SW 1271 (cell line): Measurements from ENCODE around the gene DIRAS2.
"Not testable (repeated sequence)": the region's sequence is repeated elsewhere in the genome, so short reads cannot be mapped to it uniquely, and the experiment has no call there.

Experiments
- DNase-seq, 2 experiments: peaks; one replicate each; lab custom pipeline; 2025; lab: John Stamatoyannopoulos, UW

The DIRAS2 gene, protein sequence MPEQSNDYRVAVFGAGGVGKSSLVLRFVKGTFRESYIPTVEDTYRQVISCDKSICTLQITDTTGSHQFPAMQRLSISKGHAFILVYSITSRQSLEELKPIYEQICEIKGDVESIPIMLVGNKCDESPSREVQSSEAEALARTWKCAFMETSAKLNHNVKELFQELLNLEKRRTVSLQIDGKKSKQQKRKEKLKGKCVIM

GRCh38 chr9:90642570-90643539, at the start of gene DIRAS2:
Gene DIRAS2, minus strand, starts transcription at chr9:90642824. Its CDS starts 28,997 bp downstream, at chr9:90613827.
- DNase-seq: peak; percentile 16 to 45

- no peak for DNase-seq
These were observed 42.1 kb upstream of the DIRAS2 start for GRCh38 chr9:90684736-90685135.

DNA sequence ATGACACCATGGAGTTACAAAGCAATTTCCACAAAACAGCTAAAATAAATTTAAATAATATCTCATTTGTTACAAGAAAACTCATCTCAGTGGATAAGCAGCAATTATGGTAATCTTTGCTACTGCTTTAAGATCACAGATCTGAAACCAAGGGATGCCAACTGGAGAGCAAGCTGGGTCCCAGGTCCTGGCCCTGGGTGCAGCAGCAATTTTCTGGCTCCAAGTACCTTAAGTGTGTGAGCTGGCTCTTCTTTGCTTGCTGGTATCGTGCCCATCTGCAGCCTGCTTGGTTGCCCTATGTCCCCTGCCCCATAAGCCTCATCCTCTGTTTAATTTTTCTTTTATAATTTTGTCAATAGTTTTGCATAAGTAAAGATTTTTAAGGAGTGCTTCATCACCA, 41.5 kb upstream of the DIRAS2 start:
- DNase-seq: no peak

DNA sequence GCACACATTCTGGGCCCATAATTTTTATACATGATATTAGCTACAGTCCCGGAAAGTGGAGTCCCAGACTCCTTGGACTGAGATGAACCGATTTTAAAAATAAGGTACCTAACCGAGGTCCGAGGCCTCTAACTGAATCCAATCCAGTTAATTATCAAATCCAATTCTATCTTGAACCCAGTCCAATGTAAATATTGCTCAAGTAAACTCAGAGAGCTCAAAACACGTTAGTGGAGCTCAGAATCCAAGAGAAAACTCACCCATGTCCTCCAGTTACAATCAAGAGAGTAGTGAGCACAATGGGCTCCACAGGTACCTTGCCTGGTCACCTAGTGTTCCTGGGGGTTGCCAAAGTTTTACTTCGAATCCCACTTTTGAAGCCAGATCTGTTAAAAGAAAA, 37.9 kb upstream of the DIRAS2 start:
- no peak for DNase-seq

GRCh38 chr9:90665072-90665471, 22.4 kb upstream of the DIRAS2 start:
- DNase-seq: no peak

GRCh38 chr9:90659650-90660364, 17.2 kb upstream of the DIRAS2 start:
- peak in 1 of 2 experiments; percentile 71 for DNase-seq

DNA sequence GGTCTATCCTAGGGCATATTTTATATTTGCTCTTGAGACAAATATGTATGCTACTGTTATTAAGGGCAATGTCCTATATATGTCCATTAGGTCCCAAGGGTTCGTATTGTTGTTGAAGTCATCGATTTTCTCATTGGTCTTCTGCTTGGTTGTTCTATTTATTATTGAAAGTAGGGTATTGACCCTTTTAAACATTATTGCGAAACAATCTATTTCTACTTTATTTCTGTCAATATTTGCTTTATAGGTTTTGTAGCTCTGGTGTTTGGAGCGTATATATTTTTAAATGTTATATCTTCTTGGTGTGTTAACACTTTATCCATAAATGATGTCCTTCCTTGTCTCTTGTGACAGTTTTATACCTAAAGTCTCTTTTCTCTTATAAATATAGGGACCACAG, 16.2 kb upstream of the DIRAS2 start:
- DNase-seq: no peak

DNA sequence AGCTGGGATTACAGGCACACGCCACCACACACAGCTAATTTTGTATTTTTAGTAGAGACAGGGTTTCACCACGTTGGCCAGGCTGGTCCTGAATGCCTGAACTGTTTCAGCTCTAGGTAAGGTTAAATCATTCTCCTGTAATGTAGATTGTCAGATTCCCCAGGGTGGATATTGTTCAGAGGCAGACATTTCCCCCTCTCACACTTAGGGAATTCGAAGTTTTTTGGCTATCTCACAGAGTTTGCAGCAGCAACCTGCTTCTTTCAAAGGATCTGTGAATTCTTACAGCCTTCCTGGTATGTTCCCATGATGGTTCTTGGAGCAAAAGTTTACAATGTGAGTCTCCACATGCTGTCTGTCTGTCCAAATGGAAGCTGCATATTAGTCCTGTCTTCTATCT, 15.6 kb upstream of the DIRAS2 start:
- no peak for DNase-seq

DNA sequence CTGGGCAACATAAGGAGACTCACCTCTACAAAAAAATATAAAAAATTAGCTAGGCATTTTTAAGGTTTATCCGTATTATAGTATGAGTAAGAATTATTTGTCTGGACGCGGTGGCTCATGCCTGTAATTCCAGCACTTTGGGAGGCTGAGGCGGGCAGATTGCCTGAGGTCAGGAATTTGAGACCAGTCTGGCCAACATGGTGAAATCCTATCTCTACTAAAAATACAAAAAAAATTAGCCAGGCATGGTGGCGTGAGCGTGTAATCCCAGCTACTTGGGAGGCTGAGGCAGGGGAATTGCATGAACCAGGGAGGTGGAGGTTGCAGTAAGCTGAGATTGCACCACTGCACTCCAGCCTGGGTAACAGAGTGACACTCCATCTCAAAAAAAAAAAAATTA, 14.3 kb upstream of the DIRAS2 start:
- not testable (repeated sequence) for DNase-seq

DNA sequence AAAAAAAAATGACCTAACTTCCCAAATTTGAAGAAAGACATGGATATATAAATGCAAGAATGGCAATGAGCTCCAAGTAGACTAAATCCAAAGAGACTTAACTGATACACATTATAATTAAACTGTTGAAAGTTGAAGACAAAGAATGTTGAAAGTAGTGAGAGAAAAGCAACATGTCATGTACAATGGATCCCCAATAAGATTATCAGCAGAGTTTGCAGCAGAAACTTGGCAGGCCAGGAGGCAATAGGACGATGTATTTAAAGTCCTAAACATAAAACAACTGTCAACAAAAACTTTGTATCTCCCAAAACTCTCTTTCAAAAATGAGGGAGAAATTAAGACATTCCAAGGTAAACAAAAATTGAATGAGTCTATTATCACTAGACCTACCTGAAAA, 8.6 kb upstream of the DIRAS2 start:
- DNase-seq: no peak

DNA sequence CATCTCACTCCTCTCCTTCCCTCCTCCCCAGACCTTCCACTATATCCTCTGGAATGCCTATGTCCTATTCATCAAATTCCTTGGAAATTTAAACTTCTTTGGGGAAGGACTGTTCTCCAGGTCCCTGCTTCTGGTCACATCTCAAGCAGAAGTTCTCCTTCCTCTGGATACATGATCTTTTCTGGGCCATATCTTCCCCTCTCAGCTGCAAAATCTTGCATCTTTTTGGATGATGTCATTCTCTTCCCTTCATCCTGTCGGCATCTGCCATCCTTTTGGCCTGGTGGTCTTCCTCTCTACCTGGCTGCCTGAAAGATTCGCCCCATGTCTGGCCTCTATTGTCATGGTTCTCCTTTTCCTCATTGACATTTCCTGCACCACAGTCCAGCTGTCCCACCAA, 5.2 kb upstream of the DIRAS2 start:
- DNase-seq: no peak

DNA sequence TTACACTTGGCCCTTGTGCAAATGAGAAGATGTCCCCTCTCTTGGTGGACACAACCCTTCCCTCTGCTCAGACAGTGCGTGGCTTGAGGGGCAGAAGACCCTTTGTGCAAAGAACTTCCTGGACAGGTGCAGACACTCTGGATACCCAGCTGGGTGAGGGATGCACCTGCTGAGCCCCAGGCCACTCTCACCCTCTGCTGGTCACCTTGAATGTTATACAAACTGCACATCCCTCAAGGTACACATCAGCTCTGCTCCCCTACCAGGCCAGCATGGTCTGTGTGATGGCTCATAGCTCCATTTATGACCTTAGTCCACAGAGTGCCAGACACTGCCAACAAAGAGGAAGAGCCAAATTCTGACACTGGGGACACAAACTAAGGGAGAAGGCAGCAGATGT, 3.1 kb upstream of the DIRAS2 start:
- no peak for DNase-seq

DNA sequence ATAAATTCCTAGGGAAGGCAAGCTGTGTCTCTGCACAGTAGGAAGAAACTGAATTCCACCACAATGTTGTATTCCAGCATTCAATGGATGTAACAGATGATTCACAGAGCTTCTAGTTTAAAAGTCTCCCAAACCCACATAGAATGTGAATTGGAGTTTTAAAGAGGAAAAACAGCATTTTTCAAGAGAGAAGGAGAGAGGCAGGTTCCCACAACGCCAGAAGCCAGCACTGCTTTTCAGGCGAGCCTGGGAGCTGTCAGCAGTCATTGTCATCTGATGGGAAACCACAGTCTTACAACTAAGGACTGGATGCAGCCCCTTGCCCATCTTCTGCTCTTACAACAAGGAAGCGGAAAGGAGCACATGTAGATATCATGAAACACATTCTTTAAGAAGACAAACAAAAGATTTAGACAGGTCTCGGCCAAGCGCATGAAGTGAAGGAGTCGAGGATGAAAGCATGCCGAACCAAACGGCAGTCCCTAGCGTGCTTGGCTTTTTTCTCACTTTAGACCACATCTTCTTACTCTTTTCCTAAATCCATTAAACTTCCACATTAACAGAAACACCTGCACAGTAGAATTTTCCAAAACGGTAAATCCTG, 638 bp downstream of the DIRAS2 start:
- DNase-seq: no peak

GRCh38 chr9:90641086-90641485, 1.5 kb downstream of the DIRAS2 start:
- DNase-seq: no peak

- DNase-seq: no peak
These were observed 2.3 kb downstream of the DIRAS2 start for GRCh38 chr9:90640361-90640760.

- DNase-seq: no peak
These were observed 5.0 kb downstream of the DIRAS2 start for GRCh38 chr9:90637626-90638025.

DNA sequence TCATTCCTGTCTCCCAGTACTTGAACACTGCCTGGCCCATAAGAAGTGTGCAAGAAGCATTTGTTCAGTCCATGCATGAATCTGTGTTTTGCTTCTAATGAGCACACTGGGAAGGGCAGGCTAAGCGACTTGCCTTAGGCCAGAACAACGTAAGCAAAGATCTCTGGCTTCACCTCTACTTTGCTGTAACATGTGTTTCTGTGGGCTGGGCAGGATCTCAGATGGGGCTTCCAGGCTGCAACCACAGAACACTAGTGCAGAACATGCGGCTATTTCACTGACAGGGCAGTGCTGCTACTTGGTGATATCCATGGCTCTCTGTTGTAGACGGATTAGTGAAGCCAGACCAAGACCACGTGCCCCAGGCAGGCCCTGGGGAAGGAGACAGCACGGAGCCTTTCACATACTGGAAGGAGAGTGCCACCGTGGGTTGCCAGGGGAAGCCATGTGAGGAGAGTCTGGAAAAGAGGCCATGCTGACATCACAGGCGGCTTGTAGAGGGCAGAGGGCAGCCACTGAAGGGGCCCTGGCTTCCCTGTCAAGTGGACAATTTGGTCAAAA, 9.9 kb downstream of the DIRAS2 start:
- no peak for DNase-seq

- no peak for DNase-seq
These were observed 10.7 kb downstream of the DIRAS2 start for GRCh38 chr9:90631964-90632363.

GRCh38 chr9:90629991-90630390, 12.6 kb downstream of the DIRAS2 start:
- no peak for DNase-seq

DNA sequence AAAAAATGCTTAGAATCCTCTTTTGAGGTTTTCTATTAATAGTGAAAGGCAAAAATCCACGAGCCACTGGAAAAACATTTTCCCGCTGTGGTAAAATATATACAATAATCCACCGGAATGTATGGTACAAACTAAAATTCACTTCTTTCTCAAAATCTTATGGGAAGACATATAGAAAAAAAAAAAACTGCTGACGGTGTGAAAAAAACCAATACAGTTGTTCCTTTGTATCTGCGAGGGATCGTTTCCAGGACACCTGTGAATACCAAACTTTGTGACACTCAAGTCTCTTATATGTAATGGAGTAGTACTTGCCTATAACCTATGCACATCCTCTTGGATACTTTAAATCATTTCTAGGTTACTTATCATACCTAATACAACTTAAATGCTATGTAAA, 13.3 kb downstream of the DIRAS2 start:
- no peak for DNase-seq

DNA sequence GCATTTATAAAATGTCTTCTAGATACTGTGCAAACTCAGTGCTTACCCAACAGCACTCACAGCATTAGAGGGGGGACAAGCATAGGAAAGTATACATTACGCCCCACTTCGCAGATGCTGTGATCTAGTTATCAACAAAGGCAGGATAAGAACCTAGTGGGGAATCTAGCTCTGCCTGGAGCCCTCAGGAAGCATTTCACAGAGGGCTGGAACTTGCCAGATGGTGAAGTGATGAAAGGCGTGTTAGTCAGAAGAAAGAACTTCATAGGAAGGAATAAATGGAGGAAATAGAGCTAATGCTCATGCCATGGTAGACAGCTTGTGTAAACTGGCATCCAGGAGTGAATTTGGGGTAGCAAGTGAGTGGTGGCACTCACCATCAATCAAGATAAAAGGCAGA, 25.8 kb downstream of the DIRAS2 start:
- DNase-seq: no peak

DNA sequence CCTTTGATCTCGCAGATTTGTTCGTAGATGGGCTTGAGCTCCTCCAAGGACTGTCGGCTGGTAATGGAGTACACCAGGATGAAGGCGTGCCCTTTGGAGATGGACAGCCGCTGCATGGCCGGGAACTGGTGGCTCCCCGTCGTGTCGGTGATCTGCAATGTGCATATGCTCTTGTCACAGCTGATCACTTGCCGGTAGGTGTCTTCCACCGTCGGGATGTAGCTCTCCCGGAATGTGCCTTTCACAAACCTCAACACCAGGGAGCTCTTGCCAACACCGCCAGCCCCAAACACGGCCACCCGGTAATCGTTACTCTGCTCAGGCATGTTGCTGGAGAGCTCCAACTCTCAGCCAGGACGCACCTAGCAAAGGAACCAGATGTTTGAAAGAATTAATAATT, 29.1 kb downstream of the DIRAS2 start:
- no peak for DNase-seq
